GM20431 (cell line): Measurements from ENCODE around the gene PBLD.

ENCODE experiments used
- in situ Hi-C: fragments of 300-500 bp; cut with MseI, MboI; formaldehyde crosslinking; loops from one replicate; pipeline ENCODE4 v1.15.0; 2020; ENCODE audit warnings: low sequenced_read_pairs; ENCODE audit not compliant: unreplicated experiment

PBLD gene

DNA sequence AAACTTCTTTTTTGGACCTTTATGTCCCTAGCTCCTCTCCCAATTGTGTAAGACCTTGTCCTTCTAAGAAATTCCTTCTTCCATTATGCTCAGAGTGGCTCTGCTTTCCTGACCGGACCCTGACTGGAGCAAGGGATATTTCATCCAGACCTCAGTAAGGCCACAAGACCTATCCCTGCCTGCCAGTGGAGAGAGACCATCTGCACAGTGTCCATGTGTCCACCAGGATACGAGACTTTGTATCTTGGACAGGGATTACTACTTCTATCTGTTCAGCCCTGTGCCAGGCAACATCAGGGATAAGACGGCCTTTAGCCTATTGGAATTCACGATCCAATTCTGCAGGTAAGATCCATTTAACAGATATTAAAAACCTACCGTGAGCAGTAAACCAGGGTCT lies 93.7 kb downstream of the PBLD start:
- in situ Hi-C loops: no loop called here

DNA sequence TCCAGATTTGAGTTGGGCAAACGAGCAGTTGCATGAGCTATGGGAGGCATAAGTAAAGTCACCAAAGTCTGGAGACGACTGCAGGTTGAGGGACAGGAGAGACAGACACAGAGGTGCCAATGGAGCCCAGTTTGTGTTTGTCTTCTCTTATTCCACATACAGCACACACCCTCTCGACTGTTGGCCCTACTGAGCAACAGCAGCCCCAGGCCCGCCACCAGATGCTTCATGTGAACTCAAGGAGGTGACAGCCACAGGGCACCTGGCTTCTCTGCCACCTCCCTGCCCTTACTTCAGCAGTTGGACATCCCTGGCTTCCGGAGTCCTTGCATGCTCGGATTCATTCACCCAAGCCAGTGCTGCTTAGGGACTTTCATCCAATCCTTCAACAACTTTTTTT lies 94.4 kb downstream of the PBLD start:
- in situ Hi-C loops: no loop called here

- in situ Hi-C loops: no loop called here
These were observed 95.6 kb downstream of the PBLD start for GRCh38 chr10:68237173-68237572.

DNA sequence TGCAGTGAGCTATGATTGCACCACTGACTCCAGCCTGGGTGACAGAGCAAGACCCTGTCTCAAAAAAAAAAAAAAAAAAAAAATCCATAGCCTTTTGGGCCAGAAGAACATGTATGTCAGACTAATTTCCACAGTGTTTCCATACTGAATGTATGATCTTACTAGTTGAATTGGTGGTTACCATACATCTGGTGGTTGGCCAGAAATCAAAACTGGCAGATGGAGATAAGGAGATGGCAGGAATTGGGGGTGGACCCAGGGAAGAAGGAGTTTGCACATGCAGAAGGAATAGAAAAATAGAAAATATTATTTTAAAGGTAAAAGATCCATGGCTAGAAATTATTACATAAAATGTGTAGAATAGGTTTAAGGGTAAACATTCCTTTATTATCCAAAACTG lies 97.1 kb downstream of the PBLD start:
- in situ Hi-C loops: no loop called here

GRCh38 chr10:68235111-68235510 lies 97.6 kb downstream of the PBLD start:
- in situ Hi-C loops: no loop called here

GRCh38 chr10:68233046-68233445 lies 99.7 kb downstream of the PBLD start:
- in situ Hi-C loops: no loop called here
